PFSK-1 (cell line): ENCODE data around the gene TPSB2.

ENCODE experiments used
- SIN3A ChIP-seq: IDR thresholded peaks from 2 replicates; pipeline ENCODE4 v1.6.1; 2012; ENCODE audit warnings: mild to moderate bottlenecking, low read length, moderate library complexity, borderline replicate concordance; ENCODE audit not compliant: insufficient read depth
- TAF1 ChIP-seq: IDR thresholded peaks from 2 replicates; pipeline ENCODE4 v1.6.1; 2012; ENCODE audit warnings: low read length, control low read depth, borderline replicate concordance; ENCODE audit not compliant: insufficient read depth

GRCh38 chr16:1218061-1218929 is 11.7 kb downstream of the TPSB2 start:
- TF ChIP-seq TAF1 (no peak), SIN3A (no peak)
